Measurements from ENCODE around the gene ZNF18.

DNA sequence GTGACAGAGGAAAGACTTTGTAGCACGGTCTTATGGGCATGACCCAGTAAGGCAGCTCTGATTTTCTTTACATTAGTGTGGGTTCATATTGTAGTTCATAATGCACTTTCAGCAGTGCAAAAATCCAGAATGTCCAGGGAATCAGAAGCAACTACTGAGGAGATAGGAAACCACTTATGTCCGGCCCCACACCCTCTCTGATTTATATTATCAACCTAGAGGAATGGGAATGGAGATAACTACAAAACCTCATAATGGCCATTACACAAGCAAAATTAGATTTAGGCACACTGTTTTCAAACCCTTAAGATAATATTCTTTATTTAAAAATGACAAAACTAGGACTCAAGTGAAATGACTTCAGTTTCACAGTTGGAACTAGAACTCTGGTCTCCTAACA lies 31.3 kb upstream of the ZNF18 start:
- TF ChIP-seq SUZ12 (IDR thresholded peaks at IDR 0.05) = no peak
- no peak for TF ChIP-seq SP1 (IDR thresholded peaks at IDR 0.05)
- no peak for TF ChIP-seq PKNOX1 (IDR thresholded peaks at IDR 0.05)
- TF ChIP-seq FOXK2 (IDR thresholded peaks at IDR 0.05) = no peak
- no peak for TF ChIP-seq L3MBTL2 (conservative IDR thresholded peaks at IDR 0.05)
- no peak for TF ChIP-seq FOXM1 (IDR thresholded peaks at IDR 0.05; ENCODE audit: borderline replicate concordance)
- no peak for TF ChIP-seq ARNT (IDR thresholded peaks at IDR 0.05)
- no peak for TF ChIP-seq ELF4 (IDR thresholded peaks at IDR 0.05)
- no peak for TF ChIP-seq FOXA1 (IDR thresholded peaks at IDR 0.05)

Data from HEK293T (cell line).